ENCODE measurements around the gene PSMB8. TPM values are rescaled to one million over a fixed set of nuclear protein-coding genes. Genes with fewer than 3 reads are reported as not detected.

Gene PSMB8
- total and polyA plus RNA-seq, 2 of the 4 experiments (the other 2 are of a cell fraction), result 31.6 to 33.3 TPM

DNA sequence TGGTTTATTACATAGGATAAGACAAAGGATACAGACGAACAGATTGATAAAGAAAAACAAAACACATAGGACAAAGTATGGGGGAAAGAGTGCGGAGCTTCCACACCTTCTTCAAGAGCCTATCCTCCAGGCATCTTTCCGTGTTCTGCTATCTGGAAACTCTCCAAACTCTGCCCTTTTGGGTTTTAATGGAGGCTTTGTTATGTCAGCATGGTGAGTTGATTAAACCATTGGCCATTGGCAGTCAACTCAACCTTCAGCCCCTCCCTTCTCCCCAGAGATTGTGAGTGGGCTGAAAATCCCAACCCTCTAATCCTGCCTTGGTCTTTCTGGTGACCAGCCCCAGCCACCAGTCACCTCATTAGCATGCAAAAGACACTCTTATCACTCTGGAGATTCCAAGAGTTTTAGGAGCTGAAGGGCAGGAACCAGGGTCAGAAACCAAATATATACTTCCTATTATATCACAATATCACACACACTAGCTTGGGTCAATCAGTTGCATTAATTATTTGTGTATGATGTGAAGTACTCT, 50.9 kb downstream of the PSMB8 start:
- TF ChIP-seq CHD1 (IDR thresholded peaks at IDR 0.05; ENCODE audit: low read depth, low read length), result no peak
- TF ChIP-seq NFE2L2 (IDR thresholded peaks at IDR 0.05; ENCODE audit: low read depth, low read length), result no peak
- TF ChIP-seq RAD21 (IDR thresholded peaks at IDR 0.05; ENCODE audit: low read length), result no peak
- TF ChIP-seq FOS (IDR thresholded peaks at IDR 0.05; ENCODE audit: low read depth, low read length), result no peak
- TF ChIP-seq MXI1 (IDR thresholded peaks at IDR 0.05; ENCODE audit: borderline replicate concordance, low read depth, low read length), result no peak
- TF ChIP-seq CEBPB (IDR thresholded peaks at IDR 0.05; ENCODE audit: low read depth, low read length), result no peak
- TF ChIP-seq RFX5 (IDR thresholded peaks at IDR 0.05; ENCODE audit: low read depth, low read length), result no peak
- no peak for TF ChIP-seq MAZ (IDR thresholded peaks at IDR 0.05; ENCODE audit: borderline replicate concordance, low read depth, low read length)
- TF ChIP-seq, protein P1, sequence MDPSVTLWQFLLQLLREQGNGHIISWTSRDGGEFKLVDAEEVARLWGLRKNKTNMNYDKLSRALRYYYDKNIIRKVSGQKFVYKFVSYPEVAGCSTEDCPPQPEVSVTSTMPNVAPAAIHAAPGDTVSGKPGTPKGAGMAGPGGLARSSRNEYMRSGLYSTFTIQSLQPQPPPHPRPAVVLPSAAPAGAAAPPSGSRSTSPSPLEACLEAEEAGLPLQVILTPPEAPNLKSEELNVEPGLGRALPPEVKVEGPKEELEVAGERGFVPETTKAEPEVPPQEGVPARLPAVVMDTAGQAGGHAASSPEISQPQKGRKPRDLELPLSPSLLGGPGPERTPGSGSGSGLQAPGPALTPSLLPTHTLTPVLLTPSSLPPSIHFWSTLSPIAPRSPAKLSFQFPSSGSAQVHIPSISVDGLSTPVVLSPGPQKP (IDR thresholded peaks at IDR 0.05; ENCODE audit: borderline replicate concordance, low read depth, low read length), result no peak
- no peak for TF ChIP-seq POLR2A (IDR thresholded peaks at IDR 0.05; ENCODE audit: low read depth, low read length)
- TF ChIP-seq SMC3 (IDR thresholded peaks at IDR 0.05; ENCODE audit: low read depth, low read length), result no peak
- no peak for TF ChIP-seq MAFK (IDR thresholded peaks at IDR 0.05; ENCODE audit: low read depth, low read length)
- no peak for TF ChIP-seq RCOR1 (IDR thresholded peaks at IDR 0.05; ENCODE audit: insufficient replicate concordance, low read length)
- ATAC-seq (ENCODE audit: low read depth) (no peak), DNase-seq (no peak)
- Histone ChIP-seq H3K14ac (replicated peaks; ENCODE audit: low read depth, low read length) (no peak overlapping the region), H2BK15ac (ENCODE audit: low read depth, low read length) (no peak overlapping the region), H3K4me2 (ENCODE audit: low read depth, low read length) (no peak overlapping the region), H3K4ac (ENCODE audit: low read depth, low read length) (no peak overlapping the region), H3K36me3 (ENCODE audit: control insufficient read depth, insufficient read depth, low read length) (no peaks in the 10 kb centered on the region), H2BK20ac (ENCODE audit: low read depth, low read length) (no peak overlapping the region), H3K4me1 (ENCODE audit: control insufficient read depth, insufficient read depth, low read length) (no peaks in the 10 kb centered on the region), H3K9me1 (ENCODE audit: insufficient read depth, low read length) (no peaks in the 10 kb centered on the region), H3K18ac (ENCODE audit: low read depth, low read length) (no peak overlapping the region), H4K20me1 (ENCODE audit: insufficient read depth, low read length) (no peaks in the 10 kb centered on the region), H2AK5ac (ENCODE audit: low read depth, low read length) (no peak overlapping the region), H2AK9ac (replicated peaks; ENCODE audit: low read depth, low read length, poor library complexity) (no peak overlapping the region), H2AFZ (replicated peaks; ENCODE audit: low read length, poor library complexity) (no peak overlapping the region), H3K56ac (ENCODE audit: extremely low read depth, insufficient read depth, low read length) (no peak overlapping the region), H3K9ac (ENCODE audit: low read depth, low read length) (no peak overlapping the region), H4K91ac (ENCODE audit: insufficient read depth, low read depth, low read length) (no peak overlapping the region), H3K79me1 (ENCODE audit: low read depth in 1 of 2, low read length in 2 of 2) (no peaks in the 10 kb centered on the region), H3K27me3 (ENCODE audit: control insufficient read depth, insufficient read depth, low read length) (peaks cover 24% of the 10 kb centered on the region), H4K5ac (ENCODE audit: low read depth, low read length) (no peak overlapping the region), H2BK120ac (ENCODE audit: low read depth, low read length) (no peak overlapping the region), H3K23ac (ENCODE audit: low read depth, low read length) (no peak overlapping the region), H4K8ac (ENCODE audit: low read depth in 2 of 2, low read length in 2 of 2) (no peak overlapping the region), H2BK5ac (ENCODE audit: low read depth, low read length, poor library complexity, severe bottlenecking) (no peak overlapping the region), H3K4me3 (ENCODE audit: insufficient read depth, low read depth, low read length) (no peak overlapping the region), H3K9me3 (ENCODE audit: control insufficient read depth, insufficient read depth, low read length) (no peaks in the 10 kb centered on the region), H3K27ac (ENCODE audit: insufficient read depth, low read length) (no peak overlapping the region)
- intact Hi-C loops (cut with micrococcal nuclease), result no loop called here
- ChIA-PET POLR2A (ENCODE audit: unreplicated experiment) (no interaction called here), CTCF (no interaction called here)
- WGBS, 2 experiments (ENCODE audit: extremely low coverage in 2 of 2, insufficient read length in 1 of 2), result no CpG with 5 or more reads among the region's 3 CpGs
- in situ Hi-C loops (cut with MboI; ENCODE audit: low sequenced_read_pairs), result loop anchor here (10.0 kb wide), 1 partner anchor 548 kb away; no protein-coding TSS in a partner anchor
- dilution Hi-C loops (cut with HindIII; ENCODE audit: low sequenced_read_pairs, unreplicated experiment), result no loop called here
- no TSS peak for BruUV-seq (replicated peaks)

All from IMR-90 (cell line).